Liver (tissue), 3 donors: Measurements from ENCODE around the gene GLIS1.

Experiments used
- CTCF ChIP-seq: fragments of 150-350 bp; IDR thresholded peaks from 2 replicates; pipeline ENCODE4 v1.5.1; 2017; ENCODE audit warnings: improper control_type of control experiment, low read depth, low read length; ENCODE audit not compliant: missing input control
- EGR1 ChIP-seq, 2 donors: IDR thresholded peaks; 2 replicates each; pipeline ENCODE4 v1.6.1; 2016 to 2018; ENCODE audit warnings: antibody characterized with exemption in 2 of 2, low read depth in 2 of 2
- FOXA1 ChIP-seq: IDR thresholded peaks from 2 replicates; pipeline ENCODE4 v1.6.1; 2016; ENCODE audit warnings: antibody characterized with exemption
- HNF4A ChIP-seq, 2 donors: conservative IDR thresholded peaks; 2 replicates each; pipeline ENCODE4 v1.6.1; 2016; ENCODE audit warnings: antibody characterized with exemption in 2 of 2, mild to moderate bottlenecking in 2 of 2
- HNF4G ChIP-seq: IDR thresholded peaks from 2 replicates; pipeline ENCODE4 v1.6.1; 2016; ENCODE audit warnings: antibody characterized with exemption
- MAX ChIP-seq: IDR thresholded peaks from 2 replicates; pipeline ENCODE4 v1.6.1; 2016; ENCODE audit warnings: antibody characterized with exemption
- NR2F2 ChIP-seq: IDR thresholded peaks from 2 replicates; pipeline ENCODE4 v1.6.1; 2016; ENCODE audit warnings: antibody characterized with exemption
- RAD21 ChIP-seq, 2 donors: IDR thresholded peaks; 2 replicates each; pipeline ENCODE4 v1.6.1; 2016; ENCODE audit warnings: antibody characterized with exemption in 2 of 2, mild to moderate bottlenecking in 2 of 2
- SP1 ChIP-seq: IDR thresholded peaks from 2 replicates; pipeline ENCODE4 v1.6.1; 2018; ENCODE audit warnings: antibody characterized with exemption, mild to moderate bottlenecking
- TAF1 ChIP-seq: conservative IDR thresholded peaks from 2 replicates; pipeline ENCODE4 v1.6.1; 2016; ENCODE audit warnings: antibody characterized with exemption, mild to moderate bottlenecking
- YY1 ChIP-seq: IDR thresholded peaks from 2 replicates; pipeline ENCODE4 v1.6.1; 2016; ENCODE audit warnings: antibody characterized with exemption, mild to moderate bottlenecking
- TF ChIP-seq, protein P1 (sequence below): IDR thresholded peaks from 2 replicates; pipeline ENCODE4 v1.6.1; 2016; ENCODE audit warnings: antibody characterized with exemption
- TF ChIP-seq, protein P2 (sequence below): IDR thresholded peaks from 2 replicates; pipeline ENCODE4 v1.6.1; 2016; ENCODE audit warnings: antibody characterized with exemption, mild to moderate bottlenecking
- TF ChIP-seq, protein P3 (sequence below): IDR thresholded peaks from 2 replicates; pipeline ENCODE4 v1.6.1; 2016; ENCODE audit warnings: antibody characterized with exemption
- donor health status: healthy.
- donor health status: healthy.

- TF ChIP-seq, protein P1, sequence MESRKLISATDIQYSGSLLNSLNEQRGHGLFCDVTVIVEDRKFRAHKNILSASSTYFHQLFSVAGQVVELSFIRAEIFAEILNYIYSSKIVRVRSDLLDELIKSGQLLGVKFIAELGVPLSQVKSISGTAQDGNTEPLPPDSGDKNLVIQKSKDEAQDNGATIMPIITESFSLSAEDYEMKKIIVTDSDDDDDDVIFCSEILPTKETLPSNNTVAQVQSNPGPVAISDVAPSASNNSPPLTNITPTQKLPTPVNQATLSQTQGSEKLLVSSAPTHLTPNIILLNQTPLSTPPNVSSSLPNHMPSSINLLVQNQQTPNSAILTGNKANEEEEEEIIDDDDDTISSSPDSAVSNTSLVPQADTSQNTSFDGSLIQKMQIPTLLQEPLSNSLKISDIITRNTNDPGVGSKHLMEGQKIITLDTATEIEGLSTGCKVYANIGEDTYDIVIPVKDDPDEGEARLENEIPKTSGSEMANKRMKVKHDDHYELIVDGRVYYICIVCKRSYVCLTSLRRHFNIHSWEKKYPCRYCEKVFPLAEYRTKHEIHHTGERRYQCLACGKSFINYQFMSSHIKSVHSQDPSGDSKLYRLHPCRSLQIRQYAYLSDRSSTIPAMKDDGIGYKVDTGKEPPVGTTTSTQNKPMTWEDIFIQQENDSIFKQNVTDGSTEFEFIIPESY: no peak
- no peak for TF ChIP-seq CTCF
- no peak for TF ChIP-seq RAD21 (IDR thresholded peaks at IDR 0.05)
- TF ChIP-seq, protein P2, sequence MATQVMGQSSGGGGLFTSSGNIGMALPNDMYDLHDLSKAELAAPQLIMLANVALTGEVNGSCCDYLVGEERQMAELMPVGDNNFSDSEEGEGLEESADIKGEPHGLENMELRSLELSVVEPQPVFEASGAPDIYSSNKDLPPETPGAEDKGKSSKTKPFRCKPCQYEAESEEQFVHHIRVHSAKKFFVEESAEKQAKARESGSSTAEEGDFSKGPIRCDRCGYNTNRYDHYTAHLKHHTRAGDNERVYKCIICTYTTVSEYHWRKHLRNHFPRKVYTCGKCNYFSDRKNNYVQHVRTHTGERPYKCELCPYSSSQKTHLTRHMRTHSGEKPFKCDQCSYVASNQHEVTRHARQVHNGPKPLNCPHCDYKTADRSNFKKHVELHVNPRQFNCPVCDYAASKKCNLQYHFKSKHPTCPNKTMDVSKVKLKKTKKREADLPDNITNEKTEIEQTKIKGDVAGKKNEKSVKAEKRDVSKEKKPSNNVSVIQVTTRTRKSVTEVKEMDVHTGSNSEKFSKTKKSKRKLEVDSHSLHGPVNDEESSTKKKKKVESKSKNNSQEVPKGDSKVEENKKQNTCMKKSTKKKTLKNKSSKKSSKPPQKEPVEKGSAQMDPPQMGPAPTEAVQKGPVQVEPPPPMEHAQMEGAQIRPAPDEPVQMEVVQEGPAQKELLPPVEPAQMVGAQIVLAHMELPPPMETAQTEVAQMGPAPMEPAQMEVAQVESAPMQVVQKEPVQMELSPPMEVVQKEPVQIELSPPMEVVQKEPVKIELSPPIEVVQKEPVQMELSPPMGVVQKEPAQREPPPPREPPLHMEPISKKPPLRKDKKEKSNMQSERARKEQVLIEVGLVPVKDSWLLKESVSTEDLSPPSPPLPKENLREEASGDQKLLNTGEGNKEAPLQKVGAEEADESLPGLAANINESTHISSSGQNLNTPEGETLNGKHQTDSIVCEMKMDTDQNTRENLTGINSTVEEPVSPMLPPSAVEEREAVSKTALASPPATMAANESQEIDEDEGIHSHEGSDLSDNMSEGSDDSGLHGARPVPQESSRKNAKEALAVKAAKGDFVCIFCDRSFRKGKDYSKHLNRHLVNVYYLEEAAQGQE: no peak
- no peak for TF ChIP-seq MAX
- no peak for TF ChIP-seq FOXA1
- TF ChIP-seq EGR1 (IDR thresholded peaks at IDR 0.05; ENCODE audit: low read depth in 2 of 2): no peak
- TF ChIP-seq, protein P3, sequence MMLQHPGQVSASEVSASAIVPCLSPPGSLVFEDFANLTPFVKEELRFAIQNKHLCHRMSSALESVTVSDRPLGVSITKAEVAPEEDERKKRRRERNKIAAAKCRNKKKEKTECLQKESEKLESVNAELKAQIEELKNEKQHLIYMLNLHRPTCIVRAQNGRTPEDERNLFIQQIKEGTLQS: no peak
- TF ChIP-seq HNF4G: no peak
- TF ChIP-seq HNF4A (conservative IDR thresholded peaks at IDR 0.05): no peak
- no peak for TF ChIP-seq YY1
- TF ChIP-seq TAF1: no peak
- no peak for TF ChIP-seq NR2F2
- no peak for TF ChIP-seq SP1
Measured at GRCh38 chr1:53480678-53481077, 258.3 kb downstream of the GLIS1 start.
